Neural cell (in vitro differentiated cells): ENCODE data around the gene ATP4B.

ENCODE experiments used
- CTCF ChIP-seq: fragments of 450-650 bp; IDR thresholded peaks from 2 replicates; pipeline ENCODE4 v1.5.1; 2014; ENCODE audit warnings: antibody characterized with exemption, mild to moderate bottlenecking, moderate library complexity; ENCODE audit not compliant: poor library complexity, severe bottlenecking
- EP300 ChIP-seq: fragments of 450-650 bp; conservative IDR thresholded peaks from 2 replicates; pipeline ENCODE4 v1.6.1; 2014; ENCODE audit warnings: antibody characterized with exemption, mild to moderate bottlenecking, moderate library complexity; ENCODE audit not compliant: poor library complexity, severe bottlenecking
- EZH2 ChIP-seq: fragments of 200-600, 300-800 bp; shearing (Covaris generic), sonication (generic); IDR thresholded peaks from 2 replicates; pipeline ENCODE4 v1.6.1; 2014; ENCODE audit warnings: antibody characterized with exemption, low read length, borderline replicate concordance, mild to moderate bottlenecking; ENCODE audit not compliant: insufficient read depth, poor library complexity, severe bottlenecking
- POLR2AphosphoS5 ChIP-seq: IDR thresholded peaks from 2 replicates; pipeline ENCODE4 v1.6.1; 2012
- RAD21 ChIP-seq: fragments of 450-650 bp; conservative IDR thresholded peaks from 2 replicates; pipeline ENCODE4 v1.6.1; 2014; ENCODE audit warnings: antibody characterized with exemption, mild to moderate bottlenecking, moderate library complexity
- REST ChIP-seq: IDR thresholded peaks from 2 replicates; pipeline ENCODE4 v1.6.1; 2012; ENCODE audit warnings: borderline replicate concordance
- SMC3 ChIP-seq: fragments of 450-650 bp; conservative IDR thresholded peaks from 2 replicates; pipeline ENCODE4 v1.6.1; 2014; ENCODE audit warnings: antibody characterized with exemption, mild to moderate bottlenecking, moderate library complexity; ENCODE audit not compliant: poor library complexity
- TAF1 ChIP-seq: IDR thresholded peaks from 2 replicates; pipeline ENCODE4 v1.6.1; 2012; ENCODE audit warnings: low read depth

- TF ChIP-seq CTCF = no peak
- TF ChIP-seq EP300 = no peak
- no peak for TF ChIP-seq REST
- TF ChIP-seq EZH2 = no peak
- no peak for TF ChIP-seq POLR2AphosphoS5
- TF ChIP-seq TAF1 = no peak
- no peak for TF ChIP-seq RAD21
- no peak for TF ChIP-seq SMC3
Measured at GRCh38 chr13:113663934-113664333, 5.9 kb upstream of the ATP4B start.
